ES-I3 (cell line): ENCODE measurements around the gene SLC7A4.
"Not testable (repeated sequence)": the region's sequence is repeated elsewhere in the genome, so short reads cannot be mapped to it uniquely, and the experiment has no call there.

ENCODE experiments used
- H3K36me3 ChIP-seq: 2 replicates; pipeline ENCODE4 v1.6.1; 2013; ENCODE audit warnings: mild to moderate bottlenecking, low read length, control low read depth, moderate library complexity; ENCODE audit not compliant: insufficient read depth
- H3K4me1 ChIP-seq: 2 replicates; pipeline ENCODE4 v1.6.1; 2013; ENCODE audit warnings: mild to moderate bottlenecking, control low read depth, low read length; ENCODE audit not compliant: insufficient read depth
- H3K9ac ChIP-seq: 2 replicates; pipeline ENCODE4 v1.6.1; 2013; ENCODE audit warnings: low read depth, mild to moderate bottlenecking, low read length, moderate library complexity
- H3K9me3 ChIP-seq: 2 replicates; pipeline ENCODE4 v1.6.1; 2013; ENCODE audit warnings: mild to moderate bottlenecking, low read length, moderate library complexity; ENCODE audit not compliant: control insufficient read depth, insufficient read depth

Gene SLC7A4

GRCh38 chr22:21069375-21069774 is 37.0 kb upstream of the SLC7A4 start:
- H3K9me3 ChIP-seq = no peaks in the 10 kb centered on the region; the same call in 1 of the 2 replicates
- H3K4me1 ChIP-seq = no peaks in the 10 kb centered on the region
- H3K9ac ChIP-seq = no peak overlapping the region
- H3K36me3 ChIP-seq = no peaks in the 10 kb centered on the region

- no peak overlapping the region for H3K9ac ChIP-seq
- no peaks in the 10 kb centered on the region for H3K36me3 ChIP-seq
- no peaks in the 10 kb centered on the region for H3K4me1 ChIP-seq
- no peaks in the 10 kb centered on the region; the same call in 1 of the 2 replicates for H3K9me3 ChIP-seq
These were observed 36.4 kb upstream of the SLC7A4 start for GRCh38 chr22:21068681-21069276.

- Histone ChIP-seq H3K36me3 (no peaks in the 10 kb centered on the region), H3K9me3 (no peaks in the 10 kb centered on the region; the same call in 1 of the 2 replicates), H3K4me1 (no peaks in the 10 kb centered on the region), H3K9ac (no peak overlapping the region)
These were observed 35.7 kb upstream of the SLC7A4 start for GRCh38 chr22:21067901-21068680.

DNA sequence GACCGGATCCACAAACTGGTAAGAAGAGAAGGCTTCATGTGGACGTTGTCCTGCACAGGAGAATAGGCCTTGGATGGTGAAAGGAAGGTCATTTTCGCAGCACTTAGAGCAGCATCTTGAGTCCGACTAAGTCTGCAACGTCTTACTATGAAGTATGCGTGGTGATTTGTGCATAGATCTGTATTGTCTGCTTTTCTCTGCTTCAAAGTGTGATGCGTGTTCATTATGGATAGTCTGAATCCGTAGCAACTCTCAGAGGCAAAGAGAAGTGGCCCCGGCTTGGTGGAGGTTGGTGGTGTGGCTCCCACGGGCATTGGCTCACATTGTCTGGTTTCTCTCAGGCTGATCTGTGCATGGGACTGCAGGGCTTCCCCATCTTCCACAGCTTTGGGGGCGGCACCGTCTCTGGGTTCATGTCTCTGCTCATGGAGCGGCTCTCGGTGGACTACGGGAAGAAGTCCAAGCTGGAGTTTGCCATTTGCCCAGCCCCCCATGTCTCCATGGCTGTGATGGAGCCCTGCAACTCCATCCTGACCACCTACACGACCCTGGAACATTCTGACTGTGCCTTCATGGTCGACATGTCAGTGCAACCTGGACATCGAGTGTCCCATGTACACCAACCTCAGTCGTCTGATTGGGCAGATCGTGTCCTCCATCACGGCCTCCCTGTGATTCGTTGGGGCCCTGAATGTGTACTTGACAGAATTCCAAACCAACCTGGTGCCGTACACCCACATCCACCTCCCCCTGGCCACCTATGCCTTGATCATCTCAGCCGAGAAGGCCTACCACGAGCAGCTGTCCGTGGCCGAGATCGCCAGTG is 34.9 kb upstream of the SLC7A4 start:
- H3K9ac ChIP-seq = no peak overlapping the region
- no peaks in the 10 kb centered on the region for H3K4me1 ChIP-seq
- no peaks in the 10 kb centered on the region for H3K9me3 ChIP-seq
- H3K36me3 ChIP-seq = no peaks in the 10 kb centered on the region

DNA sequence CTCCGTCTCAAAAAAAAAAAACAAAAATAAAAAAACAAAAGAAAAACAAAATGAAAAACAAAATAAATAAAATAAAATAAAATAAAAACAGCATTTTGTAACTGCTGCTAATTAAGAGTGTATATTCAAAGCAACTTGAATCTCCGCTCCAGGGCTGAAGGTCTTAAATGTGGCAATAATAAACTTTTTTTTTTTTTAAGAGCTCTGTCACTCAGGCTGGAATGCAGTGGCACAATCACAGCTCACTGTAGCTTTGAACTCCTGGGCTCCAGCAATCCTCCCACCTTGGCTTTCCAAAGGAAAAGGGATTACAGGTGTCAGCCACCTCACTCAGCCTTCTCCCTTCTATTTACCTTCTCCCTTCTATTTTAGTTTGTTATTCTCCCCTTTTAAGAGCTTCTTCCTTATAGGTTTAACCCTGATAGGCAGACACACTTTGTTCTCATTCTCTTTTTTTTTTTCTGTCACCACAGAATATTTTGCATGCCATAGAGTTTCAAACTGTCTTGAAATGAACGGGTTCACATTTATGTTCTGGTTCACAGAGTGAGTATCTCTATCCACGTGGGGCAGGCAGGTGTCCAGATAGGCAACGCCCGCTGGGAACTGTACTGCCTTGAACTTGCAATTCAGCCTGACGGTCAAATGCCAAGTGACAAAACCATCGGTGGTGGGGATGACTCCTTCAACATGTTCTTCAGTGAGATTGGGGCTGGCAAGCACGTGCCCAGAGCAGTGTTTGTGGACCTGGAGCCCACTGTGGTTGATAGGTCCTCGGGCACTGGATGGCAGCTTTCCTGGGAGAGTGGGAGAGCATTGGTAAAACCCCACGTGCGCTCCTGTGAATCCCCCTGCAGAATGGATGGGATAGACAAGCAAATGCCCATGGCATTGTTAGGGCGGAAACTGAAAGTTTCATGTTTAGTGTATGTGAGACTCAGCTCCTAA is 32.8 kb upstream of the SLC7A4 start:
- H3K36me3 ChIP-seq = no peaks in the 10 kb centered on the region
- no peaks in the 10 kb centered on the region for H3K4me1 ChIP-seq
- H3K9ac ChIP-seq = no peak overlapping the region
- H3K9me3 ChIP-seq = no peaks in the 10 kb centered on the region

DNA sequence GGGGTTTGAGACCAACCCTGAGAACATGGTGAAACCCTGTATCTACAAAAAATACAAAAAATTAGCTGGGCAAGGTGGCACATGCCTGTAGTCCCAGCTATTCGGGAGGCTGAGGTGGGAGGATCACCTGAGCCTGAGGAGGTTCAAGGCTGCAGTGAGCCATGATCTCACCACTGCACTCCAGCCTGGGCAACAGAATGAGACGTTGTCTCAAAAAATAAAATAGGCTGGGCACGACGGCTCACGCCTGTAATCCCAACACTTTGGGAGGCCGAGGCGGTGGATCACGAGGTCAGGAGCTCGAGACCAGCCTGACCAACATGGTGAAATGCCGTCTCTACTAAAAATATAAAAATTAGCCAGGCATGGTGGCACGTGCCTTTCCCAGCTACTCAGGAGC is 32.1 kb upstream of the SLC7A4 start:
- not testable (repeated sequence) for H3K9ac ChIP-seq, H3K4me1 ChIP-seq, H3K9me3 ChIP-seq, H3K36me3 ChIP-seq

DNA sequence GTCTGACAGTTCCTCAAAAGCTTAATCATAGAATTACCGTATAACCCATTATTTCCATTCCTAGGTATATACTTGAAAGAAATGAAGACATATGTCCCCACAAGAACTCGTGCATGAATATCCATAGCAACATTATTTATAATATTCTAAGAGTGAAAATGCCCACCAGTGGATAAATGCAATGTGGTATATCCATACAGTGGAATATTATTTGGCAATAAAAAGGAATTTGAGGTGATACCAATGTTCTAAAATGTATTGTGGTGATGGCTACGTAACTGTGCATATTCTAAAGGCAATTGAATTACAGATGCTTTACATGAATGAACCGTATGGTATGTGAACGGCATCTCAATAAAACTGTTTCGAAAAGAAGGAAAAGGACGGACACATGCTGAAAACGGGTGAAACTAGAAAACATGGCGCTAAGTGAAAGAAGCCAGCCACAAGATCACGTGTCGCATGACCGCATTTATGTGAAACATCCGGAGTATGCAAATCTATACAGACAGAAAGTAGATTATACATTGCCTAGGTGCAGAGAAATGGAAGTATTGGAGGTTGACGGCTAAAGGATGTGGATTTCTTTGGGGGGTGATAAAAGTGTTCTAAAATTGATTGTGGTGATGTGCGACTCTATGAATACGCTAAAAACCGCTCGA is 29.4 kb upstream of the SLC7A4 start:
- not testable (repeated sequence) for H3K4me1 ChIP-seq, H3K9ac ChIP-seq, H3K36me3 ChIP-seq, H3K9me3 ChIP-seq

GRCh38 chr22:21060363-21060762 is 28.0 kb upstream of the SLC7A4 start:
- H3K4me1 ChIP-seq = peaks cover 17% of the 10 kb centered on the region
- H3K36me3 ChIP-seq, H3K9ac ChIP-seq, H3K9me3 ChIP-seq: not testable (repeated sequence)

GRCh38 chr22:21055880-21056319 is 23.5 kb upstream of the SLC7A4 start:
- H3K9me3 ChIP-seq = no peaks in the 10 kb centered on the region
- H3K4me1 ChIP-seq = peaks cover 30% of the 10 kb centered on the region
- no peaks in the 10 kb centered on the region for H3K36me3 ChIP-seq
- H3K9ac ChIP-seq = peak overlapping the region; percentile 8; the same call in 1 of the 2 replicates

- peak overlapping the region; percentile 8; the same call in 1 of the 2 replicates for H3K9ac ChIP-seq
- no peaks in the 10 kb centered on the region for H3K36me3 ChIP-seq
- peaks cover 31% of the 10 kb centered on the region for H3K4me1 ChIP-seq
- H3K9me3 ChIP-seq = no peaks in the 10 kb centered on the region
These were observed 23.1 kb upstream of the SLC7A4 start for GRCh38 chr22:21055564-21055834.

- H3K9ac ChIP-seq = no peak overlapping the region
- no peaks in the 10 kb centered on the region for H3K9me3 ChIP-seq
These were observed 22.6 kb upstream of the SLC7A4 start for GRCh38 chr22:21054714-21055563.

DNA sequence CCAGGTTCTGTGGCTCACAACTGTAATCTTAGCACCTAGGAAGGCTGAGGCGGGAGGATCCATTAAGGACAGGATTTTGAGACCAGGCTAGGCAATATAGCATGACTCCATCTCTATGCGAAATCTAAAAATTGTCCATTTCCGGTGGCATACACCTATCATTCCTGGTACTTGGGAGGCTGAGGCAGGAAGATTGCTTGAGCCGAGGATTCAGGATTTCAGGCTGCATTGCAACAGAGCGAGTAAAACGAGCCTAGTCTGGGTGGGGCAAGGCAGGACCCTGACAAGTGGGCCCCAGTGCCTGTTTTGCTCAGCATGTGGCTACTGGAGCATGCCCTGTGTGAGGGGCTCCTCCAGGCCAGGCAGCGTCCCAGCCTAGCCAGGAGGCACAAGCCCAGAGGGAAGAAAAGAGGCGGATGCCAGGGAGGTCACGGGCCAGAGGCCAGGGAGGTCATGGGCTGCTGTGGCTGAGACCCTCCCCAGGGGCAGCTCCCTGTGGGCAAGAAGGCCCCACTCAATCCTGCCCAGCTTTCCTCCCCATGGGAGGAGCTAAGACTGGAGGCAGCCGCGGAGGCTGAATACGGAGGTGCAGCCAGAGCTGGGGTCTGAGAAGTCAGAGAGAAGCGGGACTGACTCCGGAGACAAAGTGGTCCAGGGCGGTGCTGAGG is 21.8 kb upstream of the SLC7A4 start:
- H3K36me3 ChIP-seq = no peaks in the 10 kb centered on the region
- H3K9ac ChIP-seq = no peak overlapping the region
- peaks cover 31% of the 10 kb centered on the region for H3K4me1 ChIP-seq
- no peaks in the 10 kb centered on the region for H3K9me3 ChIP-seq

More at GRCh38 chr22:21054714-21055563, 22.6 kb upstream of the SLC7A4 start:
- Histone ChIP-seq H3K4me1 (peaks cover 31% of the 10 kb centered on the region), H3K36me3 (no peaks in the 10 kb centered on the region)
